HepG2 (cell line): ENCODE measurements around the gene SHROOM2. TPM values are rescaled to one million over a fixed set of nuclear protein-coding genes. Genes with fewer than 3 reads are reported as not detected.
"Not testable (repeated sequence)": the region's sequence is repeated elsewhere in the genome, so short reads cannot be mapped to it uniquely, and the experiment has no call there.

Source experiments
- ATAC-seq: fragments of 200-7000 bp; cut with Tn5 transposase; 3 replicates; pipeline ENCODE4 v1.9.1; 2020; ENCODE audit warnings: mild to moderate bottlenecking, moderate library complexity
- BruUV-seq: library from RNA; stranded (reverse); fragments of 400-500 nt; replicated peaks from 2 replicates; lab custom pipeline; 2021; lab: Mats Ljungman, UMichigan
- CTCF ChIA-PET: fragments of 300-600 bp; formaldehyde crosslinking; extraction: SDS; loops from one replicate; lab custom pipeline; 2021; ENCODE audit warnings: low total read pairs, inconsistent platforms, low intra/inter-chr PET ratio; lab: Yijun Ruan, JAX
- POLR2A ChIA-PET: fragments of 350-600 bp; sonication (Branson Sonifier 250); formaldehyde crosslinking; loops from one replicate; lab custom pipeline; 2020; ENCODE audit warnings: antibody characterized with exemption, inconsistent platforms; lab: Yijun Ruan, JAX
- DNase-seq: peaks from one replicate; pipeline ENCODE4 v3.0.0-alpha.2; 2015; ENCODE audit warnings: low spot score
- FAIRE-seq: peaks from 3 replicates; lab custom pipeline; 2011; peaks lifted over from hg19 to GRCh38; lab: Jason Lieb, UNC
- H2AFZ ChIP-seq: one replicate; pipeline ENCODE4 v1.6.1; 2011; ENCODE audit warnings: low read length, inconsistent platforms
- H3K27ac ChIP-seq: fragments of 300-600 bp; 3 replicates; pipeline ENCODE4 v1.8.0; 2011; ENCODE audit warnings: mixed run types, mild to moderate bottlenecking, mixed read lengths, low read length, inconsistent platforms; ENCODE audit not compliant: insufficient read depth; ENCODE audit errors: extremely low read length
- H3K27me3 ChIP-seq, 2 experiments: fragments of 200-600 bp in 1 of 2; 2 replicates in 1 of 2; 3 replicates in 1 of 2; pipeline versions ENCODE4 v1.6.0 to v1.8.0; 2011; ENCODE audit warnings: low read length in 2 of 2, mild to moderate bottlenecking in 2 of 2, moderate library complexity in 2 of 2, inconsistent platforms in 1 of 2; ENCODE audit not compliant: insufficient read depth in 2 of 2, control insufficient read depth in 1 of 2
- H3K36me3 ChIP-seq, 2 experiments: fragments of 200-600 bp in 1 of 2; replicated peaks in 1 of 2; 2 replicates in 1 of 2; 3 replicates in 1 of 2; pipeline versions ENCODE4 v1.5.1 to v1.8.0; 2011; ENCODE audit warnings: low read length in 2 of 2, inconsistent platforms in 1 of 2; ENCODE audit not compliant: insufficient read depth in 2 of 2, control insufficient read depth in 1 of 2
- H3K4me1 ChIP-seq: 2 replicates; pipeline ENCODE4 v1.5.1; 2012; ENCODE audit warnings: low read length, inconsistent platforms; ENCODE audit not compliant: insufficient read depth
- H3K4me2 ChIP-seq: 2 replicates; pipeline ENCODE4 v1.6.0; 2011; ENCODE audit warnings: low read depth, low read length, inconsistent platforms
- H3K4me3 ChIP-seq, 3 experiments: fragments of 200-600 bp in 1 of 3; sonication (generic), shearing (Covaris generic) in 1 of 3; replicated peaks in 1 of 3; 2 replicates each; pipeline ENCODE4 v1.5.1; 2011 to 2016; ENCODE audit warnings: low read length in 3 of 3, inconsistent platforms in 2 of 3, low read depth in 2 of 3, mild to moderate bottlenecking in 2 of 3, control low read depth in 1 of 3, mixed read lengths in 1 of 3; ENCODE audit not compliant: insufficient read depth in 1 of 3
- H3K79me2 ChIP-seq: one replicate; pipeline ENCODE4 v1.6.1; 2011; ENCODE audit warnings: low read length, inconsistent platforms; ENCODE audit not compliant: insufficient read depth
- H3K9ac ChIP-seq: 2 replicates; pipeline ENCODE4 v1.6.0; 2011; ENCODE audit warnings: mild to moderate bottlenecking, low read depth, low read length, inconsistent platforms; ENCODE audit not compliant: insufficient read depth
- H3K9me3 ChIP-seq: 2 replicates; pipeline ENCODE4 v1.5.1; 2012; ENCODE audit warnings: mild to moderate bottlenecking, low read length
- H4K20me1 ChIP-seq: 2 replicates; pipeline ENCODE4 v1.6.0; 2011; ENCODE audit warnings: inconsistent platforms, mild to moderate bottlenecking, low read length, moderate library complexity; ENCODE audit not compliant: insufficient read depth
- TCF7 ChIP-seq: sonication (generic); IDR thresholded peaks from 2 replicates; pipeline ENCODE4 v1.6.1; 2016; ENCODE audit warnings: antibody characterized with exemption, low read depth
- WGBS: methylation state at CpG from one replicate; pipeline ENCODE4 v1.1.6; 2017; ENCODE audit warnings: low lambda C conversion rate; 5-methylcytosine and 5-hydroxymethylcytosine counted together
- in situ Hi-C: cut with HindIII; loops from 2 replicates; pipeline ENCODE4 v1.10.0; 2017; ENCODE audit warnings: low pct_unique_long_range_greater_than_20kb; ENCODE audit not compliant: extremely low pct_ligation_motif_present
- intact Hi-C: fragments of 100-400 bp; cut with micrococcal nuclease; formaldehyde crosslinking; loops from one replicate; pipeline ENCODE4 v1.10.0; 2022; ENCODE audit not compliant: unreplicated experiment
- polyA plus RNA-seq, 8 experiments: library from polyadenylated mRNA; depleted of rRNA in 3 of 8; stranded (reverse) in 7 of 8; unstranded in 1 of 8; fragments of >200 nt; fragmentation: Illumina TruSeq in 4 of 8; extraction: Trizol in 4 of 8; gene quantifications; 2 replicates each; pipeline versions ENCODE4 v1.2.1 to v1.2.3, GENCODE V29; 2011 to 2016; ENCODE audit warnings: low read depth in 4 of 8, missing spikeins in 1 of 8, mixed read lengths in 1 of 8; ENCODE audit not compliant: insufficient read depth in 1 of 8
- total RNA-seq, 5 experiments: library from RNA; depleted of rRNA; stranded (reverse); fragments of >200 nt; fragmentation: Illumina TruSeq; extraction: Trizol; gene quantifications; 2 replicates each; pipeline ENCODE4 v1.2.3, GENCODE V29; 2016; ENCODE audit warnings: low read depth in 1 of 5
- TF ChIP-seq, protein P1 (sequence below): sonication (generic); formaldehyde crosslinking; IDR thresholded peaks from 2 replicates; pipeline ENCODE4 v1.8.0; 2022; ENCODE audit warnings: low read depth, missing genetic modification reagents

The SHROOM2 gene
- total and polyA plus RNA-seq, 2 of the 13 experiments (the other 11 are each of a cell fraction or from before 2014, with no cell fraction given), result 0.92 to 1.4 TPM

DNA sequence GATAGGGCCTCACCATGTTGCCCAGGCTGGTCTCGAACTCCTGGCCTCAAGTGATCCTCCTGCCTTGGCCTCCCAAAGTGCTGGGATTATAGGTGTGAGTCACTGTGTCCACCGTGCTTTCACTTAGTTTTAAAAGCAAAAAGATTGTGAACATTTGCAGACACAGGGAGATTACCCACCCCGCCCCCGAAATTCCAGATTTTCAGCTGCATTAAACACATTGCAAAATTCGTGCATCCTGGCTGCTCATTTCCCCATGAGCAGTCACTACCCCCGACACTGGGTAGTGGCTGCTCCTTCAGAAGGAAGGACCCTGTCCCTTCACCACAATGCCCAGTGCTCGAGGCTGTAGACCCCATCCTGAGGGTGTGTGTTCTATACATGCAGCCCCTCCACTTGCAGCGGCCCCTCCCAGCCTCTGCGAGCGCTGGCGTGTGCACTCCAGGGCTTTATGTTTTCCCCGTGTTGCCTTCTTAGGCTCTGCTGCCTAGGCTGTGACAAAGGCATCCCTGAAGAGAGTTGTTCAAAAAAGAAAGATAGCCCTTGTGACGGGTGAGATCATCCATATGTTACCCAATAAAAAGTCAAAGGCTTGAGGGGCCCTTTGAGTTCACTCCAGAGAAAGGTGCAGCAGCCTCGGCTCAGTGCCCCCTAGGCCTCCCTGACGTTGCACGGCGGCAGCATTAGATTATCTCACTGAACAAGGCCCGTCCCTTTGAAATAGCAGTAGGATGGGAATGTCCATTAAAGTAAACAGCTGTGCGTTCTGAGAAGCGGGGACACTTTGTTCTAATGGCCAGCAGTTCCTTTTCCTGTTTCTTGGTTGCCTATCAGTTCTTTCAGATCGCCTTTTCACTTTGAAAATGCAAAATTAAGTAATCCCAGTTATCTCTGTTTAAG is 71.6 kb downstream of the SHROOM2 start:
- Histone ChIP-seq H3K9ac (no peak overlapping the region), H3K4me2 (no peak overlapping the region), H3K27me3 (no peaks in the 10 kb centered on the region), H3K27ac (no peak overlapping the region), H3K36me3 (no peaks in the 10 kb centered on the region), H3K9me3 (no peaks in the 10 kb centered on the region), H3K4me3 (no peak overlapping the region), H3K4me1 (peaks cover 24% of the 10 kb centered on the region), H2AFZ (no peak overlapping the region), H4K20me1 (no peaks in the 10 kb centered on the region), H3K79me2 (no peaks in the 10 kb centered on the region)
- 90% methylated on average over 15 of the region's 21 CpGs for WGBS
- FAIRE-seq (no peak), DNase-seq (no peak), ATAC-seq (no peak)
- CTCF ChIA-PET, result no interaction called here
- intact Hi-C loops (no loop called here), in situ Hi-C loops (no loop called here)
- TF ChIP-seq, protein P1, sequence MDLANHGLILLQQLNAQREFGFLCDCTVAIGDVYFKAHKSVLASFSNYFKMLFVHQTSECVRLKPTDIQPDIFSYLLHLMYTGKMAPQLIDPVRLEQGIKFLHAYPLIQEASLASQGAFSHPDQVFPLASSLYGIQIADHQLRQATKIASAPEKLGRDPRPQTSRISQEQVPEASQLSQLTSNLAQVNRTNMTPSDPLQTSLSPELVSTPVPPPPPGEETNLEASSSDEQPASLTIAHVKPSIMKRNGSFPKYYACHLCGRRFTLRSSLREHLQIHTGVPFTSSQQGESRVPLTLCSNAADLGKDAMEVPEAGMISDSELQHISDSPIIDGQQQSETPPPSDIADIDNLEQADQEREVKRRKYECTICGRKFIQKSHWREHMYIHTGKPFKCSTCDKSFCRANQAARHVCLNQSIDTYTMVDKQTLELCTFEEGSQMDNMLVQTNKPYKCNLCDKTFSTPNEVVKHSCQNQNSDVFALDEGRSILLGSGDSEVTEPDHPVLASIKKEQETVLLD (CRISPR knock-in tag), result no peak
- no peak for TF ChIP-seq TCF7
- BruUV-seq, result no TSS peak
- POLR2A ChIA-PET, result no interaction called here

DNA sequence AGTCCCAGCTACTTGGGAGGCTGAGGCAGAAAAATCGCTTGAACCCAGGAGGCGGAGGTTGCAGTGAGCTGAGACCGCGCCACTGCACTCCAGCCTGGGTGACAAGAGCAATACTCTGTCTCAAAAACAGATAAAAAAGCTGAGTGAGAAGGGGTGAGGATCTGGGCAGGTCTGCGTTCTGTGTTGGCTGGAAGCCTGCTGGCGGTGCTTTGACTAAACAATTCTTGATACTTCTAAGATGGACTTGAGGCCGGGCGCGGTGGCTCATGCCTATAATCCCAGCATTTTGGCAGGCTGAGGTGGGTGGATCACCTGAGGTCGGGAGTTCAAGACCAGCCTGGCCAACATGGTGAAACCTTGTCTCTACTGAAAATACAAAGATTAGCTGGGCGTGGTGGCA is 72.5 kb downstream of the SHROOM2 start:
- BruUV-seq, H3K36me3 ChIP-seq, DNase-seq, H3K4me3 ChIP-seq, POLR2A ChIA-PET, H2AFZ ChIP-seq, H4K20me1 ChIP-seq, in situ Hi-C loops, ATAC-seq, intact Hi-C loops, H3K27me3 ChIP-seq, CTCF ChIA-PET, H3K4me2 ChIP-seq, H3K9ac ChIP-seq, H3K27ac ChIP-seq, H3K79me2 ChIP-seq, H3K9me3 ChIP-seq, FAIRE-seq: not testable (repeated sequence)
- H3K4me1 ChIP-seq, result peaks cover 24% of the 10 kb centered on the region
- WGBS, result 98% methylated on average over 7 of the region's 11 CpGs
